ENCODE results near the gene DOCK1.

DOCK1 gene

GRCh38 chr10:127411062-127411461 is 505.8 kb downstream of the DOCK1 start:
- no peaks in the 10 kb centered on the region for H3K36me3 ChIP-seq (ENCODE audit: control insufficient read depth, insufficient read depth, low read length)

GRCh38 chr10:127413326-127413725 is 508.1 kb downstream of the DOCK1 start:
- no peaks in the 10 kb centered on the region for H3K36me3 ChIP-seq (ENCODE audit: control insufficient read depth, insufficient read depth, low read length)
- no peaks in the 10 kb centered on the region for H3K4me1 ChIP-seq
- H3K9me3 ChIP-seq (ENCODE audit: control insufficient read depth, low read length) = no peaks in the 10 kb centered on the region
- H3K27ac ChIP-seq = no peak overlapping the region
- no peak overlapping the region for H2AFZ ChIP-seq
- no peak overlapping the region for H3K4me2 ChIP-seq (ENCODE audit: low read length)
- H3K9ac ChIP-seq = no peak overlapping the region
- TF ChIP-seq CTCF (IDR thresholded peaks at IDR 0.05) = no peak
- H3K27me3 ChIP-seq (ENCODE audit: control insufficient read depth, insufficient read depth, low read length) = no peaks in the 10 kb centered on the region
- no peak overlapping the region for H3K4me3 ChIP-seq (ENCODE audit: low read depth, low read length)
- no peaks in the 10 kb centered on the region for H3K79me2 ChIP-seq

More at GRCh38 chr10:127411062-127411461, 505.8 kb downstream of the DOCK1 start:
- no peaks in the 10 kb centered on the region for H3K79me2 ChIP-seq
- H3K27ac ChIP-seq = no peak overlapping the region
- H3K27me3 ChIP-seq (ENCODE audit: control insufficient read depth, insufficient read depth, low read length) = no peaks in the 10 kb centered on the region
- H3K4me1 ChIP-seq = no peaks in the 10 kb centered on the region
- H3K4me2 ChIP-seq (ENCODE audit: low read length) = no peak overlapping the region
- H2AFZ ChIP-seq = no peak overlapping the region
- no peak for TF ChIP-seq CTCF (IDR thresholded peaks at IDR 0.05)
- H3K9me3 ChIP-seq (ENCODE audit: control insufficient read depth, low read length) = no peaks in the 10 kb centered on the region
- H3K4me3 ChIP-seq (ENCODE audit: low read depth, low read length) = no peak overlapping the region
- H3K9ac ChIP-seq = no peak overlapping the region

- no peaks in the 10 kb centered on the region for H3K27me3 ChIP-seq (ENCODE audit: control insufficient read depth, insufficient read depth, low read length)
- H2AFZ ChIP-seq = no peak overlapping the region
- H3K4me3 ChIP-seq (ENCODE audit: low read depth, low read length) = no peak overlapping the region
- H3K9me3 ChIP-seq (ENCODE audit: control insufficient read depth, low read length) = no peaks in the 10 kb centered on the region
- TF ChIP-seq CTCF (IDR thresholded peaks at IDR 0.05) = no peak
- no peak overlapping the region for H3K9ac ChIP-seq
- no peaks in the 10 kb centered on the region for H3K4me1 ChIP-seq
- H3K27ac ChIP-seq = no peak overlapping the region
- H3K4me2 ChIP-seq (ENCODE audit: low read length) = no peak overlapping the region
- no peaks in the 10 kb centered on the region for H3K79me2 ChIP-seq
- no peaks in the 10 kb centered on the region for H3K36me3 ChIP-seq (ENCODE audit: control insufficient read depth, insufficient read depth, low read length)
Observed at GRCh38 chr10:127414024-127414423, 508.8 kb downstream of the DOCK1 start.

GRCh38 chr10:127415116-127415515 is 509.9 kb downstream of the DOCK1 start:
- no peaks in the 10 kb centered on the region for H3K4me1 ChIP-seq
- no peak overlapping the region for H2AFZ ChIP-seq
- no peak overlapping the region for H3K4me3 ChIP-seq (ENCODE audit: low read depth, low read length)
- H3K4me2 ChIP-seq (ENCODE audit: low read length) = no peak overlapping the region
- no peaks in the 10 kb centered on the region for H3K79me2 ChIP-seq
- no peak overlapping the region for H3K9ac ChIP-seq
- H3K27ac ChIP-seq = no peak overlapping the region
- H3K27me3 ChIP-seq (ENCODE audit: control insufficient read depth, insufficient read depth, low read length) = no peaks in the 10 kb centered on the region
- H3K36me3 ChIP-seq (ENCODE audit: control insufficient read depth, insufficient read depth, low read length) = no peaks in the 10 kb centered on the region
- H3K9me3 ChIP-seq (ENCODE audit: control insufficient read depth, low read length) = no peaks in the 10 kb centered on the region
- no peak for TF ChIP-seq CTCF (IDR thresholded peaks at IDR 0.05)

- H2AFZ ChIP-seq = no peak overlapping the region
- no peaks in the 10 kb centered on the region for H3K4me1 ChIP-seq
- no peak overlapping the region for H3K4me2 ChIP-seq (ENCODE audit: low read length)
- no peaks in the 10 kb centered on the region for H3K79me2 ChIP-seq
- H3K27ac ChIP-seq = no peak overlapping the region
- TF ChIP-seq CTCF (IDR thresholded peaks at IDR 0.05) = no peak
- no peaks in the 10 kb centered on the region for H3K27me3 ChIP-seq (ENCODE audit: control insufficient read depth, insufficient read depth, low read length)
- H3K4me3 ChIP-seq (ENCODE audit: low read depth, low read length) = no peak overlapping the region
- no peak overlapping the region for H3K9ac ChIP-seq
- no peaks in the 10 kb centered on the region for H3K9me3 ChIP-seq (ENCODE audit: control insufficient read depth, low read length)
- no peaks in the 10 kb centered on the region for H3K36me3 ChIP-seq (ENCODE audit: control insufficient read depth, insufficient read depth, low read length)
Observed at GRCh38 chr10:127415901-127416581, 510.8 kb downstream of the DOCK1 start.

Measured in parathyroid adenoma (tissue), 2 donors.